Cardiac atrium fibroblast (primary cell): Measurements from ENCODE around the gene URB2. TPM values are rescaled to one million over a fixed set of nuclear protein-coding genes. Genes with fewer than 3 reads are reported as not detected.

Experiments
- total RNA-seq: library from RNA; depleted of rRNA; stranded (reverse); fragments of >200 nt; gene quantifications from 2 replicates; pipeline ENCODE4 v1.2.3, GENCODE V29; 2015

The URB2 gene
- total RNA-seq = 7.1 and 7.4 TPM in 2 replicates

GRCh38 chr1:229625915-229626831, at the start of gene URB2, which contains the start of gene TAF5L:
URB2 (plus strand) TSS chr1:229626247; CDS start chr1:229627634, 1,387 bp downstream.
TAF5L (minus strand) TSS chr1:229626122; CDS start chr1:229614482, 11,640 bp downstream.

Other genes starting within 250 kb of the URB2 start
- gene ACTA1, start 192.2 kb upstream of the URB2 start, total RNA-seq = not detected in 2 replicates
- 17.3 and 25.6 TPM in 2 replicates for gene NUP133, start 117.9 kb upstream of the URB2 start, total RNA-seq
- gene ABCB10, start 67.5 kb upstream of the URB2 start, total RNA-seq = 14.6 and 17.7 TPM in 2 replicates
- 11.7 and 15.2 TPM in 2 replicates for gene TAF5L, start 125 bp upstream of the URB2 start, total RNA-seq